ENCODE results near the gene DNAJC21. TPM values are rescaled to one million over a fixed set of nuclear protein-coding genes. Genes with fewer than 3 reads are reported as not detected.
A peak's percentile ranks its signal among the peaks of the same experiment; 100 is the strongest.

Gene DNAJC21
- total and polyA plus RNA-seq, 2 experiments from 2014 or later = 37.8 to 49.4 TPM

GRCh38 chr5:34977934-34978613, 48.7 kb downstream of the DNAJC21 start:
- no peak overlapping the region for H3K4me3 ChIP-seq
- H3K9me3 ChIP-seq (ENCODE audit: low read depth) = no peaks in the 10 kb centered on the region
- DNase-seq (ENCODE audit: low read depth in 1 of 2, low spot score in 1 of 2) = no peak
- H3K4me1 ChIP-seq (ENCODE audit: low read depth) = no peaks in the 10 kb centered on the region
- no peaks in the 10 kb centered on the region for H3K27me3 ChIP-seq
- no peaks in the 10 kb centered on the region for H3K36me3 ChIP-seq
- H3K27ac ChIP-seq = no peak overlapping the region
- TF ChIP-seq CTCF (IDR thresholded peaks at IDR 0.05; ENCODE audit: low read depth, low read length) = no peak

- no peak for DNase-seq (ENCODE audit: low read depth in 1 of 2, low spot score in 1 of 2)
- H3K9me3 ChIP-seq (ENCODE audit: low read depth) = no peaks in the 10 kb centered on the region
Observed at GRCh38 chr5:34978681-34979080, 49.3 kb downstream of the DNAJC21 start.

GRCh38 chr5:34982823-34983222, 53.5 kb downstream of the DNAJC21 start:
- Histone ChIP-seq H3K27me3 (no peaks in the 10 kb centered on the region), H3K9me3 (ENCODE audit: low read depth) (no peaks in the 10 kb centered on the region), H3K27ac (no peak overlapping the region), H3K4me1 (ENCODE audit: low read depth) (no peaks in the 10 kb centered on the region), H3K4me3 (no peak overlapping the region), H3K36me3 (no peaks in the 10 kb centered on the region)
- no peak for DNase-seq (ENCODE audit: low read depth in 1 of 2, low spot score in 1 of 2)
- no peak for TF ChIP-seq CTCF (IDR thresholded peaks at IDR 0.05; ENCODE audit: low read depth, low read length)

More at GRCh38 chr5:34978681-34979080, 49.3 kb downstream of the DNAJC21 start:
- TF ChIP-seq CTCF (IDR thresholded peaks at IDR 0.05; ENCODE audit: low read depth, low read length) = no peak
- Histone ChIP-seq H3K36me3 (no peaks in the 10 kb centered on the region), H3K27me3 (no peaks in the 10 kb centered on the region), H3K4me3 (no peak overlapping the region), H3K27ac (no peak overlapping the region), H3K4me1 (ENCODE audit: low read depth) (no peaks in the 10 kb centered on the region)

- Histone ChIP-seq H3K4me3 (no peak overlapping the region), H3K27me3 (no peaks in the 10 kb centered on the region), H3K9me3 (ENCODE audit: low read depth) (no peaks in the 10 kb centered on the region), H3K27ac (no peak overlapping the region), H3K4me1 (ENCODE audit: low read depth) (no peaks in the 10 kb centered on the region), H3K36me3 (no peaks in the 10 kb centered on the region)
- no peak for DNase-seq (ENCODE audit: low read depth in 1 of 2, low spot score in 1 of 2)
- TF ChIP-seq CTCF (IDR thresholded peaks at IDR 0.05; ENCODE audit: low read depth, low read length) = no peak
Observed at GRCh38 chr5:34986965-34987364, 57.6 kb downstream of the DNAJC21 start.

- Histone ChIP-seq H3K36me3 (no peaks in the 10 kb centered on the region), H3K27ac (no peak overlapping the region), H3K27me3 (no peaks in the 10 kb centered on the region), H3K9me3 (ENCODE audit: low read depth) (no peaks in the 10 kb centered on the region), H3K4me1 (ENCODE audit: low read depth) (no peaks in the 10 kb centered on the region), H3K4me3 (no peak overlapping the region)
- no peak for TF ChIP-seq CTCF (IDR thresholded peaks at IDR 0.05; ENCODE audit: low read depth, low read length)
- DNase-seq (ENCODE audit: low read depth in 1 of 2, low spot score in 1 of 2) = peak in 1 of 2 donors; percentile 38
Observed at GRCh38 chr5:34991486-34992238, 62.3 kb downstream of the DNAJC21 start.
